Upper lobe of left lung (tissue), 6 donors: ENCODE measurements around the gene SYF2. TPM values are rescaled to one million over a fixed set of nuclear protein-coding genes. Genes with fewer than 3 reads are reported as not detected.

Experiments used
- ATAC-seq, 2 donors: fragments of 200-7000 bp; cut with Tn5 transposase; one replicate each; pipeline ENCODE4 v1.9.1; 2022; ENCODE audit warnings: mild to moderate bottlenecking in 2 of 2, moderate library complexity in 2 of 2; ENCODE audit not compliant: low FRiP score in 2 of 2
- DNase-seq, 2 donors: peaks; one replicate each; pipeline ENCODE4 v3.0.0-alpha.2; 2019 to 2020
- H3K27ac ChIP-seq, 4 donors: fragments of 200-600 bp; sonication (generic); one replicate each; pipeline ENCODE4 v1.5.1; 2016 to 2019
- H3K27me3 ChIP-seq, 4 donors: fragments of 200-600 bp; sonication (generic); one replicate each; pipeline ENCODE4 v1.5.1; 2017 to 2019
- H3K36me3 ChIP-seq, 4 donors: fragments of 200-600 bp; sonication (generic); one replicate each; pipeline ENCODE4 v1.5.1; 2016 to 2019
- H3K4me1 ChIP-seq, 4 donors: fragments of 200-600 bp; sonication (generic); one replicate each; pipeline ENCODE4 v1.5.1; 2018 to 2019
- H3K4me3 ChIP-seq, 4 donors: fragments of 200-600 bp; sonication (generic); one replicate each; pipeline ENCODE4 v1.5.1; 2017 to 2019; ENCODE audit warnings: mild to moderate bottlenecking in 2 of 4, moderate library complexity in 1 of 4
- H3K9me3 ChIP-seq, 4 donors: fragments of 200-600 bp; sonication (generic); one replicate each; pipeline ENCODE4 v1.5.1; 2018 to 2019
- CTCF ChIP-seq, 6 experiments: fragments of 450-650 bp in 4 of 6; fragments of 200-600 bp in 2 of 6; sonication (generic) in 2 of 6; IDR thresholded peaks; one replicate each; pipeline ENCODE4 v1.5.1; 2016 to 2019; ENCODE audit warnings: antibody characterized with exemption in 6 of 6
- EP300 ChIP-seq, 4 donors: sonication (generic); formaldehyde crosslinking; IDR thresholded peaks; one replicate each; pipeline ENCODE4 v1.5.1; 2017; ENCODE audit warnings: antibody characterized with exemption in 4 of 4, control low read depth in 2 of 4
- POLR2A ChIP-seq, 4 donors: fragments of 450-650 bp; IDR thresholded peaks; one replicate each; pipeline ENCODE4 v1.5.1; 2016 to 2017; ENCODE audit warnings: antibody characterized with exemption in 4 of 4, mild to moderate bottlenecking in 2 of 4
- POLR2AphosphoS5 ChIP-seq, 2 donors: sonication (generic); formaldehyde crosslinking; IDR thresholded peaks; one replicate each; pipeline ENCODE4 v1.5.1; 2017; ENCODE audit warnings: antibody characterized with exemption in 2 of 2
- WGBS, 2 donors: methylation state at CpG; one replicate each; pipeline ENCODE4 v1.1.5; 2017 to 2018; 5-methylcytosine and 5-hydroxymethylcytosine counted together
- total RNA-seq, 6 donors: library from RNA; depleted of rRNA in 4 of 6; stranded (reverse); fragments of >200 nt in 4 of 6; gene quantifications; one replicate each; pipeline versions ENCODE4 v1.1.0 to v1.2.1, GENCODE V29; 2016 to 2021
- donor health status: DM: no; HTN: no; CAD: no; lungs with moderate emphysema.
- donor health status: DM: no; HTN: yes; CAD: no; lungs with severe emphysema.

SYF2 gene
- total RNA-seq, 6 donors from 2014 or later, result 21.9 to 66.5 (median 39.5) TPM

- WGBS, 2 donors, result 69 to 78% methylated on average over 3 of the region's 3 CpGs
- no peaks in the 10 kb centered on the region for H3K27me3 ChIP-seq
- H3K4me1 ChIP-seq, result no peaks in the 10 kb centered on the region
- peaks cover 0 to 26% (median 16%) of the 10 kb centered on the region in 4 donors for H3K36me3 ChIP-seq
- H3K9me3 ChIP-seq, result no peaks in the 10 kb centered on the region
- H3K27ac ChIP-seq, result no peak overlapping the region
- DNase-seq (no peak), ATAC-seq (no peak)
- no peak overlapping the region for H3K4me3 ChIP-seq
- TF ChIP-seq POLR2AphosphoS5 (IDR thresholded peaks at IDR 0.05) (no peak), EP300 (IDR thresholded peaks at IDR 0.05) (no peak), CTCF (IDR thresholded peaks at IDR 0.05) (no peak), POLR2A (IDR thresholded peaks at IDR 0.05) (no peak)
Measured at GRCh38 chr1:25217015-25217414, 15.3 kb downstream of the SYF2 start.

- no peak for TF ChIP-seq POLR2AphosphoS5 (IDR thresholded peaks at IDR 0.05)
- TF ChIP-seq POLR2A (IDR thresholded peaks at IDR 0.05), result no peak
- Histone ChIP-seq H3K27me3 (no peaks in the 10 kb centered on the region), H3K36me3 (peaks cover 0 to 17% (median 11%) of the 10 kb centered on the region in 4 donors), H3K4me3 (no peak overlapping the region), H3K9me3 (no peaks in the 10 kb centered on the region), H3K27ac (no peak overlapping the region), H3K4me1 (no peaks in the 10 kb centered on the region)
- WGBS, 2 donors, result 43 to 65% methylated on average over 4 of the region's 4 CpGs
- ATAC-seq (no peak), DNase-seq (no peak)
Measured at GRCh38 chr1:25216123-25216522, 16.2 kb downstream of the SYF2 start.

- WGBS, 2 donors, result 50 to 60% methylated on average over 5 of the region's 5 CpGs
- no peaks in the 10 kb centered on the region for H3K4me1 ChIP-seq
- H3K27ac ChIP-seq, result no peak overlapping the region
- H3K9me3 ChIP-seq, result no peaks in the 10 kb centered on the region
- ATAC-seq (no peak), DNase-seq (no peak)
- no peak overlapping the region for H3K4me3 ChIP-seq
- H3K27me3 ChIP-seq, result no peaks in the 10 kb centered on the region
- TF ChIP-seq EP300 (IDR thresholded peaks at IDR 0.05) (no peak), CTCF (IDR thresholded peaks at IDR 0.05) (no peak), POLR2A (IDR thresholded peaks at IDR 0.05) (no peak), POLR2AphosphoS5 (IDR thresholded peaks at IDR 0.05) (no peak)
- no peaks in the 10 kb centered on the region for H3K36me3 ChIP-seq
Measured at GRCh38 chr1:25212725-25213124, 19.6 kb downstream of the SYF2 start.

- Histone ChIP-seq H3K27me3 (no peaks in the 10 kb centered on the region), H3K27ac (no peak overlapping the region), H3K36me3 (no peaks in the 10 kb centered on the region), H3K9me3 (no peaks in the 10 kb centered on the region), H3K4me3 (no peak overlapping the region), H3K4me1 (no peaks in the 10 kb centered on the region)
- ATAC-seq, result no peak
- 53 to 79% methylated on average over 3 of the region's 3 CpGs for WGBS, 2 donors
- no peak for DNase-seq
- TF ChIP-seq POLR2A (IDR thresholded peaks at IDR 0.05) (no peak), EP300 (IDR thresholded peaks at IDR 0.05) (no peak), POLR2AphosphoS5 (IDR thresholded peaks at IDR 0.05) (no peak), CTCF (IDR thresholded peaks at IDR 0.05) (no peak)
Measured at GRCh38 chr1:25210728-25211127, 21.6 kb downstream of the SYF2 start.

- DNase-seq (no peak), ATAC-seq (no peak)
- no peaks in the 10 kb centered on the region for H3K4me1 ChIP-seq
- no peaks in the 10 kb centered on the region for H3K27me3 ChIP-seq
- H3K9me3 ChIP-seq, result no peaks in the 10 kb centered on the region
- TF ChIP-seq POLR2A (IDR thresholded peaks at IDR 0.05), result no peak
- TF ChIP-seq CTCF (IDR thresholded peaks at IDR 0.05), result no peak
- TF ChIP-seq EP300 (IDR thresholded peaks at IDR 0.05), result no peak
- no peak for TF ChIP-seq POLR2AphosphoS5 (IDR thresholded peaks at IDR 0.05)
- no peak overlapping the region for H3K27ac ChIP-seq
- 83 to 93% methylated on average over 4 of the region's 4 CpGs for WGBS, 2 donors
- no peak overlapping the region for H3K4me3 ChIP-seq
- no peaks in the 10 kb centered on the region for H3K36me3 ChIP-seq
Measured at GRCh38 chr1:25209516-25209915, 22.8 kb downstream of the SYF2 start.
